NCI-H510A treated with DMSO at 0.1 percent for 48 hours (cell line): Measurements from ENCODE around the gene EPHX1.
"Not testable (repeated sequence)": the region's sequence is repeated elsewhere in the genome, so short reads cannot be mapped to it uniquely, and the experiment has no call there.

ENCODE experiments used
- DNase-seq: peaks from one replicate; lab custom pipeline; 2025; lab: John Stamatoyannopoulos, UW

Gene EPHX1

DNA sequence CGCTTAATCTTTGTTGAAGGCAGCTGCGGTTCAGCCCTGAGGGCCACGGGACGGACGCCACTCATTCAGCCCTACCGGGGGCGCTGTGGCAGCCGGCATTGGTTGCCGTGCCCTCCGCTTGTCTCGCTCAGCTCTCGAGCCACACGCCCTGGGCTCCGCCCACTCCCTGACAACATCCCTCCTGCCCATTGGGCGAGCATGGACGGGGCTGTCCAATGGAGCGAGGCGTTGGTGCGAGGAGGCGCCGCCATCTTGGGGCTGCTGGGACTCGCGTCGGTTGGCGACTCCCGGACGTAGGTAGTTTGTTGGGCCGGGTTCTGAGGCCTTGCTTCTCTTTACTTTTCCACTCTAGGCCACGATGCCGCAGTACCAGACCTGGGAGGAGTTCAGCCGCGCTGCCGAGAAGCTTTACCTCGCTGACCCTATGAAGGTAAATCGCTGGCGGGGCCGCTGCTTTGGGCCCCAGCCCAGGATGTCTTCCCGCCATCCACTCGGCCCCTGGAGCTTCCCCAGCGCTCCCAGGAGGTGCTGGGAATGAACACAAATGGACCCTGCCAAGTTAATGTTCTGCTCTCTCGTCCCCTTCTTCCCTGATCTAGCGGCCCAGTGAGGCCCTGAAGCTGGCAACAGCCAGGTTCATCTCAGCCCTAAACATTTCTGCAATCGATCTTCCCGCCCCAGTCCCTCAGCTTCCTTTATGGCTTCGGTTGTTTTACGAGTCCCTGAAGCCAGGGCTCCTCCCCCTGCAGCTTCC, 32.2 kb upstream of the EPHX1 start, which contains the start of gene SRP9:
TSS of gene SRP9 (plus strand) at position 244 of the 754 bp plus-strand sequence. CDS start at position 359, 115 bp downstream.
- DNase-seq = peak; percentile 93

DNA sequence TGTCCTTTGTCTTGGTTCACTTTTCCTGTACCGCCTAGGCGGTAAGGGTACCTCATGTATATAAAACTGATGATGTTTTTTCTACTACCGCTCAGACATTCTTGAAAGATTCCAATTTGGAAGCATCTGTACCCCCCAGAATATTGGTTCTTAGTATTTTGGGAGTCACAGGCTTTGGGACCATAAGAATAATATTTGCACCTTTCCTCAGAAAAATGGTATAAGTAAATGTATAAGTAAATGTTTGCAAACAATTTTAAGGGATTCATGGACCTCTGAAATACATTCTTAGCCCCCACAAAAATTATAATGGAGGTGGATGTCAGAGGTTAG, 31.6 kb upstream of the EPHX1 start:
- DNase-seq = no peak

DNA sequence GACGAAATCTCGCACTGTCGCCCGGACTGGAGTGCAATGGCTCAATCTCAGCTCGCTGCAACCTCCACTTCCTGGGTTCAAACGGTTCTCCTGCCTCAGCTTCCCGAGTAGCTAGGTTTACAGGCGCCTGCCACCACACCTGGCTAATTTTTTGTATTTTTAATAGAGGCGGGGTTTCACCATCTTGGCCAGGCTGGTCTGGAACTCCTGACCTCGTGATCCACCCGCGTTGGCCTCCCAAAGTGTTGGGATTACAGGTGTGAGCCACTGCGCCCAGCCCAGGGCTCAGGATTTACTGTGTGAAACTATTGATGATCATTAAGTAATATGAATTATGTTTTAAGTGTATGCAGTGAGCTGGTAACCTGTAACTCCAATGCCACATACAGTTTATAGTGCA, 30.8 kb upstream of the EPHX1 start:
- not testable (repeated sequence) for DNase-seq

DNA sequence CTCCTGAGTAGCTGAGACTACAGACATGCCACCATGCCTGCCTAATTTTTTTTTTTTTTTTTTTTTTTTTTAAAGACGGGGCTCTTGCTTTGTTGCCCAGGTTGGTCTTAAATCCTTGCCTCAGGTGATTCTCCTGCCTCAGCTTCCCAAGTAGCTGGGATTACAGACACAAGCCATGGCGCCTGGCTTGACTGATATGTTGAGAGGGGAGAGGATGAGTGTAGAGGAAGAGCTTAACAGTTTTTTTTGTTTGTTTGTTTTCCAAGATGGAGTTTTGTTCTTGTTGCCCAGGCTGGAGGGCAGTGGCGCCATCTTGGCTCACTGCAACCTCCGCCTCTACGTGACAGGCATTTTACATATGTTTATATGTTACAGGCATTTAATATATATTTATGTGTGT, 29.8 kb upstream of the EPHX1 start:
- DNase-seq = no peak

DNA sequence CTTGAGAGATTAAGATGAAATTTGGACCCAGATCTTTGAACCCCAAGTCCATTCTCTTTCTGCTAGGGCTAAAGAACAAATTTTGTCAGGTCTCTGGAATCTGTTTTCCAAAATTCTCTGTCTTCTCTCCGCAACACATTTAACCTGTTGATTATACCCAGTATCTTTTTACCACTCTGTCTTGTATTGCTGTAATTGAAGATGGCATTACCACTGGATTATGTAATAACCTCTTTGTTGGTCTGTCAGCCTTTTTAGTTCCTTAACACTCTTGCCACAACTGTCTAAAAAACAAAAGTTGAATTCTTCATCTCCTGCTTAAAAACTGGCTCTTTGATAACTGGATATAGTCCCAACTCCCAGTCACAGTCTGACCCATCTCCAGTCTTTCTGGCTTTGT, 29.3 kb upstream of the EPHX1 start:
- no peak for DNase-seq

DNA sequence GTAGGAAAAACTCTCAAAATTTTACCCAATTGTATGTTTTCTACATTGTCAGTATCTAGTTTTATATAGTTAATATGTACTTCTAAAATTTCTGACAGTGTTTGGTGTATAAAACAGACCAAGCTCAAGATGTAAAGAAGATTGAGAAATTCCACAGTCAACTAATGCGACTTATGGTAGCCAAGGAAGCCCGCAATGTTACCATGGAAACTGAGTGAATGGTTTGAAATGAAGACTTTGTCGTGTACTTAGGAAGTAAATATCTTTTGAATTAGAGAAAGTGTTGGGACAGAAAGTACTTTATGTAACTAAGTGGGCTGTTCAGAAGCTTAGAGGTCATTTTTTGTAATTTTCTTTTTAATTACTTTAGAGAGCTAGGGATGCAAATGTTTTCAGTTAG, 20.8 kb upstream of the EPHX1 start:
- DNase-seq = not testable (repeated sequence)

DNA sequence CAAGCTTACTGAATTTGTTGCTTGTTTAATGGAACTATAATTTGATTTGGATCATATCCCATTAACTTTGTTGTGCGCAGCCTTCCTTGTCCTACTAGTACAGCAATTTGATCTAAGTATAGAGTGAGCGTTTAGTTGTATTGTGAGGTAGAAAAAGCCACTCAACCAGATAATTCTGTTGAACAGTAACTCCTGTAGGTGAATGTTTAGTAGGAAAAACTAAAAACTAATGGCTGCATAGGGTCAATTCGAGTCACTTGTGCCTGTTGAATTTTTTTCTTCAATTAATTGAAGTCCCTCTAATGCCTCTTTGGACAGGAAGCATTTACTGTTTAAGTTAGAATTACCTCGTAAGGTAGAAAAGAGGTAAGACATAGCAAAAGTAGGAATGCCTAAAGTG, 15.0 kb upstream of the EPHX1 start:
- no peak for DNase-seq

DNA sequence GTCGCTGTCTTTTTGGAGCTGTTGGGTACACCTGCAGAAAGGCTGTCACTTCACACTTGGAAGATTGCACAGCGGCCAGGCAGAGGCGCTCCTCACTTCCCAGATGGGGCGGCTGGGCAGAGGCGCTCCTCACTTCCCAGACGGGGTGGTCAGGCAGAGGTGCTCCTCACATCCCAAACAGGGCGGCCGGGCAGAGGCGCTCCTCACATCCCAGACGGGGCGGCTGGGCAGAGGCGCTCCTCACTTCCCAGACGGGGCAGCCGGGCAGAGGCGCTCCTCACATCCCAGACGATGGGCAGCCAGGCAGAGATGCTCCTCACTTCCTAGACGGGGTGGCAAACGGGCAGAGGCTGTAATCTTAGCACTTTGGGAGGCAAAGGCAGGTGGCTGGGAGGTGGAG, 13.8 kb upstream of the EPHX1 start:
- not testable (repeated sequence) for DNase-seq

DNA sequence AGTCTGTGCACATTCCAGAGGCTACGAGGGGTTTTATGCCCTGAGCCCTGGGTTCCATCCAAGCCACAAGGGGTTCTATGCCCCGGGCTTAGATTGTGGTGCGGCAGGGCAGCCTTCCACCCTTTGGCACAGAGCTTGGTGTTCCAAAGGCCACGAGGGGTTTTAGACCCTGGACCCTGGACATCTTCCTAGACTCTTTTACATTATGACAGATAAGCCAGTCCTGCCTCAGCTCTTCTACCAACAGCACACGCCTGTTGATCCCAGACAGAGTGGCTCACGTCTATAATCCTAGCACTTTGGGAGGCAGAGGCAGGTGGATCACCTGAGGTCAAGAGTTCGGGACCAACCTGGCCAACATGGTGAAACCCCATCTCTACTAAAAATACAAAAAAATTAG, 8.8 kb upstream of the EPHX1 start:
- DNase-seq = not testable (repeated sequence)

DNA sequence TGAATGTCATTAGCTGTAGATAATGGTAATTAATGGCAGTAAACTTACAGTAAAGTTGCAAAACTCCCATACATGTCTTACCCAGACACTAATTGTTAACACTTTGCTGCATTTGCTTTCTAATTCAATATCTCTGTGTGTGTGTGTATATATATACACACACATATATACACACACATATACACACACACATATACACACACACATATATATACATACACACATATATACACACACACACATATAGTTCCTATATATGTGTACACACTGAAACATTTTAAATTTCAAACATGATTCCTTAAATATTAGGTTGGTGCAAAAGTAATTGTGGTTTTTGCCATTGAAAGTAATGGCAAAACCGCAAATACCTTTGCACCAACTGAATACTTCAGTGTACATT, 3.7 kb upstream of the EPHX1 start:
- DNase-seq = no peak

DNA sequence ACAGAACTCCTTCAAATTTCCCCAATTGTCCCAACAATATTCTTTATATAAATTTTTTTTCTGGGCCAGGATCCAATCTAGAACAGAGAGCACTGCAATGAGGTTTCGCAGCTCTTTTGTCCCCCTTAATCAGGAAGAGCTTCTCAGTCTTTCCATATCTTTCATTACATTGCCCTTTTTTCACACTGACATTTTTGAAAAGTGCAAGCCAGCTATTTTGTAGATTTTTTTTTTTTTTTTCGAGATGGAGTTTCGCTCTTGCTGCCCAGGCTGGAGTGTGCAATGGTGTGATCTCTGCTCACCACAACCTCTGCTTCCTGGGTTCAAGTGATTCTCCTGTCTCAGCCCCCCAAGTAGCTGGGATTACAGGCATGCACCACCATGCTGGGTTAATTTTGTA, 3.2 kb upstream of the EPHX1 start:
- not testable (repeated sequence) for DNase-seq

DNA sequence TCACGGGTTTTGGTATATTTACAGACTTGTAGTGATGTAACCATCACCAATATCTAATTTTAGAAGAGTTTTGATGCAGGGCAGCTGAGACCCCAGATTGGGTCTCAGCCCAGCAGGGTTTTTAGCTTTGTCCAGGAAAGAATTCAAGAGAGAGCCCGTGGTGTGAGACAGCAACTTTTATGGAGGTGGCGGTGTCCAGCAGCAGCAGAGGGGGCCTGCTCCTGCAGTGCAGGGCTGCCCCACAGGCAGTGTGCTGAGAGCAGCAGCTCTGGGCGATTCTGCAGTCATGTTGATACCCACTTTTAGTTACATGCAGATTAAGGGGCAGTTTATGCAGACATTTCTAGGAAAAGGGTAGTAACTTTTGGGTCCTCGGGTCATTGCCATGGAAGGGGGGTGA, 1.8 kb upstream of the EPHX1 start:
- no peak for DNase-seq

DNA sequence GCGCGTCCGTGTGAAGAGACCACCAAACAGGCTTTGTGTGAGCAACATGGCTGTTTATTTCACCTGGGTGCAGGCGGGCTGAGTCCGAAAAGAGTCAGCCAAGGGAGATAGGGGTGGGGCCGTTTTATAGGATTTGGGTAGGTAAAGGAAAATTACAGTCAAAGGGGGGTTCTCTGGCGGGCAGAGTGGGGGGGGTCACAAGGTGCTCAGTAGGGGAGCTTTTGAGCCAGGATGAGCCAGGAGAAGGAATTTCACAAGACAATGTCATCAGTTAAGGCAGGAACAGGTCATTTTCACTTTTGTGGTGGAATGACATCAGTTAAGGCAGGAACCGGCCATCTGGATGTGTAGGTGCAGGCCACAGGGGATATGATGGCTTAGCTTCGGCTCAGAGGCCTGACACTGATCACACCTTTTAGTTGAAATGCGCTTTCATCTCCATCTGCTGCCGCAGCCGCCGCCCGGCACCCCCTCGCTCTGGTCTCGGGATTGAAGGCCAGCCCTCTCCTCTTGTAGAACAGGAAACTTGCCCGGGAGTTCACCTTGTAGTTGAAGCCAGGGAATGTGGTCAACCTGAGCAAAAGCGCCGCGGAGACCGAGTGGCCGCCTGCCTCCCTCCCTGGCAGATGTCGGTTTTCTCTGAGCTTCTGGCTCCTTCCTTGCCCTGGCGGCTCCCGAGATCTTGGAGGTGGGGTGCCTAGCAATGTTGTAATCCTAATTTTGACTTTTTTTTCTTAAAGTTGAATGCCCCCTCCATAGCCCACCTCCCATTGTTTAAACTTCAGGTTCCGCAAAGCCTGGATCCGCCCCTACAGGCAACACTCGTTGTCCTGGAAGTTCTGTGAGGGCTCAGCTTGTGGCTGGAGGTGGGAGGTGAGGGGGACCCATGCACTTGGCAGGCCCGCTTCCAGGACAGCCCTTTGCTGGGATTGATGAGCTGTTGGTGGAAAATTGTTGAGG, 935 bp downstream of the EPHX1 start:
- peak; percentile 50 for DNase-seq

DNA sequence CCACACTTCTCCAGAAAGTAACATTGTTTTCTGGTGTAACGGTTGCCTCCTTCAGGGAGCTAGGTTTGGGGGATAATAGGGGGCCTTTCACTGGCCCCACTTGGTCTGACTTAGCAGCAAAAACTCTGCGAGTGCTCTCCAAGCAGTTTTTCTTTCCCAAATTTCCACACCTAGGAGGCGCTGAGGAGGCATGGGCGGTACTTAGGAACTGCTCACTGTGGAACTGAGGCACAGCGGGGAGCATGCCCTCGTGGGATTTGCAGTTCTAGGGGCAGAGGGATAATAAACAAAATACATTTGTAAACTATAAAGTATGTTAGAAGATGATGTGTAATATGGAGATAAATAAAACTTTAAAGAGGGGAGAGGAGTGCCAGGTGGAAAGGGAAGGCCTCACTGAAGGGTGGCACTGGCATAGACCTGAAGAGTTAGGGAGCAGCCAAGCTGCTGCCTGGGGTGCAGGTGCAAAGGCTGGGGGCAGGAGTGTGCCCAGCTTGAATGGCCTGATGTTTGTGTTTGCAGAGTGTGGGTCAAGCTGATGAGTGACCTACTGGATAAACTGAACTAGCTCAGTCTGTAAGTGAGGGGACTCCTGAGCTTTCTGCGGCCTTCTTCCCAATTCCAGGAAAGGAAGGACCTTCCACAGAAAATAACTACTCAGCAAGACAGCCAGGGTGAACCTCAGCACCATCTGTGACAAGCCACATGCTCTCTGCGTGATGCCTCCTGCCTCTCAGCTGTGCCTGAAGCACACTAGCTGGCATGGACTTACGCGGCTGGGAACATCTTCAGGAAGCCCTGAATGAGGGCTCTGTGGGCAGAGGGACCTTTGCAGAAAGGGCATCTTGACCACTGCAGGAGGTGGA, 1.9 kb downstream of the EPHX1 start:
- DNase-seq = no peak

DNA sequence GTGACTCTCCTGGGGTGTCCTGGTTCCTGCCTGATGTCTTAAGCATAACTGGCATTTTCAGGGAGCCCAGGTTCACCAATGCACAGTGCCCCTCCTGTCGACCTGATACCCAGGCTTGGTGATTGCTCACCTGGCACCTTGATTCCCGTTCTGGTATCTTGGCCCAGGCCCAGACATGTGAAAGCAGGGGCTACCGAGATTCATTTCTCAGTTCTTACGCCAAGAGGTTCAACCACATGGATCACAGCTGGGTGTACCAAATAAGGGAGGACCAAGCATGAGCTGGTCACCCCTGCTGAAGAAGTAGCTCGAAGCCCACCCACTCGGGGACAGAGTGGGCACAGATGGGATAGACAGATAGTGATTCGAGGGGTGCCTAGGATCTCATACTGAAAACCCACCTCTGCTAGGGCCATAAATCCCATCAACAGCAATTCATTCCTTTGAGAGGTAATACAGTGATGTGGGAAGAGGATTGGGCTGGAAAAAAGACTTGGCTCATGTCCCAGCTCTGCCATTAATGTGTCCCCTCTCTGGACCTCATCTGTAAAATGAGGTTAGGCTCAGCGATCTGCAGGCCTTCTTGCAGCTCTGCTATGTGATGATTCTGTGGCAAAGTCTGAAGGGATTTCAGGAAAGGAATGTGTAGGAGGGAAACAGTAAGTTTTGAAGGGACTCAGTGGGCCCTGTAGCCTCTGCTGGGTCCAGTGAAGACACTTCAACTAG, 2.7 kb downstream of the EPHX1 start:
- DNase-seq = no peak

DNA sequence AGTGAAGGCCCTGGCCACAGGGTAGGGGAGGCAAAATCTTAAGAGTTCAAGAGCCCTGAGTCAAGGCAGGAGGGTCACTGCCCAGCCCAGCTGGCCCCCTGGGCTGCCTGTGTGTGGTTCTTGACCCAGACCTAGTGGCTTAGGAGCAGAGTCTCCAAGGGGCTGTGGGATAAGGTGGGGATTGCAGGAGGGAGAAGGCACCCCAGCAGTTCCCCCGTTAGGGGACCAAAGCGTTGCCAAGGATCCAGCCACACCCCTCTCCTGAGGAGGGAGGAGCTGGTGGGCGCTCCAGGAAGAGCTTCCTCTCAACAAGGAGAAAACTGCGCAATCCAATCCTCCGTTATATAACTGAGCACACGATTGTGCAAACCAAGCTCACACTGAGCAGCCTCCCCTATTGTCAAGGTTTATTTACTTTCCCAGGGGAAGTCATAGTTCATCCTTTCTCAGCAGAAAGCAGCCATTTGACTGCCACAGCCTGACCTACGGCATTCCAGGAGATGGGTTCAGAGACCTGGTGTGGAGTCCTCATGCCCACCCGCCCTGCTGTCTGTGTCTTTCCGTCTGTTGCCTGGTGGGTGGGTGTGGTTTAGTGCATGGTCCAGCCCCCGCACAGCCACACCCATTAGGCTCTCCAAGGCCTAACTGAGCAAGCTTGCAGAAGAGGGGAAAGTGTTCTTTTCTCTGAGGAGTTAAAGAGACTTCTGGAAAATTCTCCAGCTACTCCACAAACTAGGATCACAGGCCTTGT, 3.5 kb downstream of the EPHX1 start:
- DNase-seq = peak; percentile 87

DNA sequence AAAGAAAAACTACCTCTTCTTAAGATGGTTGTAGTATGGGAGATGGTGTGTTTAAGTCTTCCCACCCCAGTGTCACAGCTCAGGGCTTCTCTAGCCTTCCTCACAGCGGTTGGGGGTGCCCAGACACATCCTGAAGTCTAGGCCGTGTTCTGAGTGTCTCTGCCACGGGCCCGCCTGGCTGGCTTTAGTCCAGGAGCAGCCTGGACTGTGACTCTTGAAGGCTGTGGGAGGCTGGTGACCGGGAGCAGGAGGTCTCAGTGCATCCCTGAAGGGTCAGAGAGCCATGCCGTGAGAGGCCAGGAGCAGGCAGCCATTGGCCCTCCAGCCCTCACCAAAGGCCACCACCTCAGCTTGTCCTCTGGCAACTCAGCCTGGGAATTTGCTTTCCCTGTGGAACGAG, 4.5 kb downstream of the EPHX1 start:
- DNase-seq = no peak

DNA sequence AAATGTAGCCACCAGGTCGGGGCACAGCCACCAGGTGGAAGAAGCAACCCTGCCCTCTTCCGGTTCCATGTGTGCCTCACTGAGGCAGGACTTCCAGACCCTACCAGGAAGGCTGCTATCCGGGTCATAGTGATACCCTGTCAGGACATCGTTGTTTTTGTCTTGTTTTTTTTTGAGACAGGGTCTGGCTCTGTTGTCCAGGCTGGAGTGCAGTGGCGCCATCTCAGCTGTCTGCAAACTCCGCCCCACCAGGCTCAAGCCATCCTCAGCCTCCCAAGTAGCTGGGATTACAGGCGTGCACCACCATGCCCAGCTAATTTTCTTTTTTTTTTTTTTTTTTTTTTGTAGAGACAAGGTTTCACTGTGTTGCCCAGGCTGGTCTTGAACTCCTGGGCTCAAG, 5.2 kb downstream of the EPHX1 start:
- not testable (repeated sequence) for DNase-seq

DNA sequence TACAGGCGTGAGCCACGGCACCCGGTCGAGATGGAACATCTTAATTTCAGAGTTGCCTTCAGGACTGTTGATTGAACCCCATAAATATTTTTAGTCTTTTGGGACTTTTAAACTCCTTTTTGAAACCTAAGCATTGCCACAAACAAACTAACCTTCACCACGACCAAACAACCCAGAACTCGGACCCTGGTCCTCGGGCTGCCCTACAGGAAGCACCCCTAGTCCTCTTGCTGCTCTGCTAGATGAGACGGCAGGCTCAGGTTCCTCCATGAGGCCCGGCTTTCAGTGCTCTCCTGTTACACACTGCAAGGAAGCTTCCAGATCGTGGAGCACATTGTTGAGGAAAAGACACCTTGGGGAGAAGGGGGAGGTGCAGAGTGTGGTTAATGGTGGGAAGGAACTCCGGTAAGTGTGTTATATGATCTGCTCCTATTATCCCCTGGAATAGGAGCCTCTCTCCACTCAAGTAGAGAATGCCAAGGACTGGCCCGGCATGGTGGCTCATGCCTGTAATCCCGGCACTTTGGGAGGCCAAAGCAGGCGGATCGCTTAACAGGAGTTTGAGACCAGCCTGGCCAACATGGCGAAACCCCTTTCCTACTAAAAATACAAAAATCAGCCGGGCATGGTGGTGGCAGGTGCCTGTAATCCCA, 5.7 kb downstream of the EPHX1 start:
- peak; percentile 72 for DNase-seq
